T-helper 2 cell treated with Interferon-gamma antibody and Interleukin-4, amounts not matched to agents 100 ng/mL and 5 ng/mL, for 36 hours (primary cell): ENCODE results near the gene TEK. TPM values are rescaled to one million over a fixed set of nuclear protein-coding genes. Genes with fewer than 3 reads are reported as not detected.
"Not testable (repeated sequence)": the region's sequence is repeated elsewhere in the genome, so short reads cannot be mapped to it uniquely, and the experiment has no call there.

Experiments
- intact Hi-C: fragments of 100-400 bp; cut with micrococcal nuclease; formaldehyde crosslinking; loops from one replicate; pipeline ENCODE4 v1.15.1; 2023
- total RNA-seq: library from RNA; stranded (reverse); gene quantifications from 2 replicates; pipeline ENCODE4 v1.2.3, GENCODE V29; 2022

Gene TEK
- not detected in 2 replicates for total RNA-seq

DNA sequence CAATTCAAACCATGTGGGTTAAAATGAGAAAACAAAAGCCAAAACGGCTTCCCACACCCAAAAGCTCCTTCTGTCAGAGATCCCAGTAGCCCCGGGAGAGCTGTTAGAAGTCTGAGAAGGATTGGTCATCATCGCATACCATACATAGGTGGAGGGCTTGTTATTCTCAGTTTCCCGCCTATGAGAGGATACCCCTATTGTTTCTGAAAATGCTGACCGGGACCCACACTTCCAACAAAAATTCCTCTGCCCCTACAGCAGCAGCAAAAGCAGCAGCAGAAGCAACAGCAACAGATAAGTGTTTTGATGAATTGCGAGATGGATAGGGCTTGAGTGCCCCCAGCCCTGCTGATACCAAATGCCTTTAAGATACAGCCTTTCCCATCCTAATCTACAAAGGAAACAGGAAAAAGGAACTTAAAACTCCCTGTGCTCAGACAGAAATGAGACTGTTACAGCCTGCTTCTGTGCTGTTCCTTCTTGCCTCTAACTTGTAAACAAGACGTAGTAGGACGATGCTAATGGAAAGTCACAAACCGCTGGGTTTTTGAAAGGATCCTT is at the start of gene TEK:
TSS of gene TEK (plus strand) at position 245 of the 561 bp plus-strand sequence. CDS start 366 bp downstream, outside the sequence.
- intact Hi-C loops = no loop called here

DNA sequence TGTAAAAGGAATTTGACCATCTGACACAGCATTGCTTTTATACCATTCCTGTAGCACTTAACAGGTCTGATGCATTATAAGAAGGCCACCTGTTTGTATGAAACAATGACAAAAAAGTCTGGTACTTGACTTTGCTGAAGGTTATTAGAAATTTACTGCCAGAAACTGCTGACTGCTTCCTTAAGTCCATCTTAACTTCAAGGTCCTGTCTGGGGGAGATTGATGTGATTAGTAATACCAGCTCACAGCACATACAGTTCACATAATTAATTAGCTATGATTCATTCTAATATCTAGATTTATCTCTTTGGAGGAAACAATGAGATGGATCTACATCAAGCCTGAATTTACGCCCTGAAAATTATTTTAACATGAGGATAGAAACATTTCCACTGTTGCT is 49.6 kb upstream of the TEK start:
- intact Hi-C loops = no loop called here

- intact Hi-C loops = no loop called here
These were observed 49.1 kb upstream of the TEK start for GRCh38 chr9:27059907-27060306.

DNA sequence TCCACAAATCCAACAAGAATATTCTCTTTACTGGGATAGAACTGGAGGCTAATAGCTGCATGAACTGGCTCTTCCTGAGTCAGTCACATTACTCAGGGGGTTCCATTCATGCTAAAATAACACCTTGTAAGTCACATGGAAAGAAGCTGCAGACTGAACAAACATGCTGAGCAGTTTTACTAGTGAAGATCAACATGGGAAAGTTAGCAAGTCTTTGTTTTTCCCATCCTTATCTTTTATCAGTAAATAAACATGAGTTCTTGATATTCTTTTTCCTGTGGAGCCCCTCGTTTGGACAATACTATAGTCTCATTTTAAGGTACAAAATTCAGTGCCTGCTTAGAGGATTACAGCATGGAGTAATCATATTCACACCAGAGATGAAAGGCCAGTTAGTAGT is 43.7 kb upstream of the TEK start:
- intact Hi-C loops = no loop called here

GRCh38 chr9:27073841-27074728 is 34.9 kb upstream of the TEK start:
- intact Hi-C loops = no loop called here

DNA sequence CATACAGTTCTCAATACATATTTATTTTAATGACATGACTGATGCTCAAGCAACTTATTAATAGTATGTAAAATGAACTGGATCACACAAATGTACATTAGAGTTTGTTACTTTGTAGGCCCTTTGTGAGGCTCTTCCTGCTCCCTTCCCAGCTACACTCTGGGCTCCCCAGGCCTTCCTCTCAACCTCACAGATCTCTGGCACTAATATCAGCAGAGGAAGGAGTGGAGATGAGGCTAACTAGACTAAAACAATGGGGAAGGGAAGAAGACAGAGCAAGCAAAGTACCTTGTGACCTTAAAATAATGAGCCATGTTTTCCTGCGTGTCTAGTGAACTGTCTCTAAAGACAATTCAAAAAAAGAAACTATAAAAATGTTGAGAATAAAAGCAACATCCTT is 30.3 kb upstream of the TEK start:
- intact Hi-C loops = no loop called here

DNA sequence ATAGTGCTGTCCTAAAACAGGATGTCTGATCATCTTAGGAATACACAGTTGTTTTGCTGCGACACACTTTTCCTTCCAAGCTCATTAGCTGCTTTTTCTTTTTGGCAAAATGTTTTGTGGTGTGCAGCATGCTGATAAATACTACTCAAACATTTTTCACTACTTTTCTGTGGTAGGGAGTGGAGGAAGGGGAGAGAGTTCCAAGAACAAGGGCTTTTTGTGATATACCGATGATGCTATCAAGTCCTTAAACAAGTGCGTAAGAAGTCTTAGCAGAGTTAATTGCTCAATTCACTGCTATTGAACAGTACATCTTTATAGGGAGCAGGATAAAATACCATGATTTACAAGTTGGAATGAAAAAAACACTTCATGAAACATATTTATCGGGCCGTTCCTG is 23.6 kb upstream of the TEK start:
- intact Hi-C loops = no loop called here

DNA sequence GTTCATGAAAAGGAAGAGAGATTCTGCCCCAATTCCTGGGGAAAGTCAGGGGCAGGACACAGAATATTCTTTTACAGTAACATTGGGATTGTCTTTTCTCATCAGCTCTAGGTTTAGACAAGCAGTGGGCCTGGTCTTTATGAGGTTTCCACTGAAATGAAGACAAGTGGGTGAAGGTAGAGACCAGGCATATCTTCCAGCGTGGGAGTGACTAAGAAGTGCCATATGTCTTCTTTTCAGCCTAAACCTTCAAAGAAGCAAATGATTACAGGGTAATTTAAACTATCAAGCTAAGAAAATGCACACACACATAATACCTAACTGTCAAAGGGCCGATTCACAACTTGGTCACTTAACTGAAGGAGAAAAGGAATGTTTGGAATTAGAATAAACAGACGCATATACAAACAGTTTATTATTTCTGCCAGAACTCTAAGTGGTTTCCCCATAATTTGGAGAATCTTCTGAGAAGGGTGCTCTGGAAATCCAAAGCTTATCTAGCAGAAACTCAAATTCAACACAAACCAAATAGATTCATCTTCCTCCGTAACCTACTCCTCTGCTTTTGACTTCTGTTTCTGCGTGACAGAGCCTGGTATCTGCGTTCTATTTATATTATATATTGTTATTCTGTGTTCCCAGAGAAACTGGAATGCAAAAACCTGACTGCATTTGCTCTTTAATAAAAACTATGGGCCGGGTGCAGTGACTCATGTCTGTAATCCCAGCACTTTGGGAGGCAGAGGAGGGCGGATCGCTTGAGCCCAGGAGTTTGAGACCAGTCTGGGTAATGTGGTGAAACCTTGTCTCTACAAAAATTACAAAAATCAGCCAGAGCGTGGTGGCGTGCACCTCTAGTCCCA is 22.0 kb upstream of the TEK start:
- intact Hi-C loops = no loop called here

GRCh38 chr9:27088981-27089380 is 20.0 kb upstream of the TEK start:
- intact Hi-C loops = no loop called here

DNA sequence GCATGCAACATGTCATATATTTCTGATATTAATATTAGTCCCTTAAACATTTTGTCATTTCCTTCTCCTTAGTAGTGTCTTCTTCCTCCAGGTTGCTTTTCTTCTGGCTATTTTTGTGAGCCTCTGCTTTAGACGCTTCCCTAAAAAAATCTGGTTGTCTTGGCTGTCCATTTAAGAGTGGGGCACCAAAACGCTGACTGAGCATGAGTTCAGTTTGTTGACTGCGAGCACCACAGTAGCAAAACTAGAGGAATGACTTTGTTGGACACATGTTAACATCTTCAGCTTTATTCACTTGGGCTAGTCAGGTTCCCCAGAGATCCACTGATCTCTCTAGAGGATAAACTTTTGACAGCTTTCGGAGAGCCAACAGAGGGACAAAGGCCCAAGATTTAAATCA is 19.3 kb upstream of the TEK start:
- intact Hi-C loops = no loop called here

GRCh38 chr9:27090231-27090630 is 18.8 kb upstream of the TEK start:
- intact Hi-C loops = no loop called here

GRCh38 chr9:27090711-27091110 is 18.3 kb upstream of the TEK start:
- intact Hi-C loops = no loop called here

DNA sequence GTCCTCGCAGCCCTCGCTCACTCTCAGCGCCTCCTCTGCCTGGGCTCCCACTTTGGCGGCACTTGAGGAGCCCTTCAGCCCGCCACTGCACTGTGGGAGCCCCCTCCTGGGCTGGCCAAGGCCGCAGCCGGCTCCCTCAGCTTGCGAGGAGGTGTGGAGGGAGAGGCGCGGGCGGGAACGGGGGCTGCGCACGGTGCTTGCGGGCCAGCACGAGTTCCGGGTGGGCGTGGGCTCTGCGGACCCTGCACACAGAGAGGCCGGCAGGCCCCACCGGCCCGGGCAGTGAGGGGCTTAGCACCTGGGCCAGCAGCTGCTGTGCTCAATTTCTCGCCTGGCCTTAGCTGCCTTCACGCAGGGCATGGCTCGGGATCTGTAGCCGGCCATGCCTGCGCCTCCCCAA is 16.5 kb upstream of the TEK start:
- intact Hi-C loops = not testable (repeated sequence)

- intact Hi-C loops = not testable (repeated sequence)
These were observed 15.5 kb upstream of the TEK start for GRCh38 chr9:27093384-27094067.

- intact Hi-C loops = no loop called here
These were observed 14.3 kb upstream of the TEK start for GRCh38 chr9:27094640-27095298.

DNA sequence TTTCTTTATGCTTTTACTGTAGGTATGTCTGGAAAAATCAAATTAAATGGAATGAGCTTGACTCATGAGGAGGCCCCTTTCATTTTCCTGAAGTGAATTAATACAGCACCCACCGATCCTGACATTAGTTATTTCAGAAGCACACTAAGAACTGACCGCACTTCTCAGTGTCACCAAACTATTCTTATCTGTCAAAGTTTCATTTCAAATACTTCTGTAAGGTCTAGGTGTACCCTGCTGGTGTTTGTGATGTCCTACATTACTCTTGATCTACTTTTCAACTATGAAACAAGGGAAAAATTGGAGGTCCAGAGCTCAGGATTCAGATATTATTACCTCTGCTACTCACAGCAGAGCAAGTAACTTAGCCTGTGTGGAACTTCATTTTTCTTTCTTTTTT is 1.8 kb upstream of the TEK start:
- intact Hi-C loops = no loop called here

DNA sequence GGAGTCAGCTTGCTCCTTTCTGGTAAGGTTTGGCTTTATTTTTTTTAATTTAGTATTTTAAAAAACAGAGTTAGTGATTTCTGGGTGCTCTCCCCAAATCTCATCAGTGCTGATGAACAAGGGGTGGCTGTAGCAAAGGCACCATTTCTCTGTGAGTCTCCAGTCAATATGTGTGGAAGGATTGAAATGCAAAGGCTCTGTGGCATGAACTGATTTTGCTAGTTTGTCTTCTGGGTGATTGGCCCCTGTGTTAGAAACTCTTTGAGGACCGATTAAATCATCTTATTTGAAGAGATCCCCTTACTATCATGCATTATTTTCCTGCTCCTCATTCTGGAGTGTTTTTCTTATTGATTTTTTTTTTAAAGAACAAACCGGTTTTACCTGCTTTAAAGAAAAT is 596 bp downstream of the TEK start:
- intact Hi-C loops = no loop called here

DNA sequence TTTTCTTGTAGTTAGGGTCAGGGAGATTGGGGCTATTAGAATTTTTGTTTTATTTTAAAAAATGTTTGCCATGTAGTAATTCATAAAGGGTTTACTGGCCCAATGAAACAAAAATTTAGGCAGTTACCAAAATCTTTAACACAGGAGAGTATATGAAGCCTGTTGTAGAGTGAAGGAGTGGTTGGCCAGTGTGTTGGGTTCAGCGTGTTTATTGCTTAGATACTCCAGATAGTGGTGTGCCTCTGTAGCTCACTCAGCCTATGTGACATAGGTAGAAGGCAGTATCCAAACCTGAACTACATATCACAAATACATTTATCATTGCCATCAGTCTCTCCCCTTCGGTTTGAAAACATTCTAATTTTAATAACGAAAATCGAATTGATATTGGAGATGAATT is 1.2 kb downstream of the TEK start:
- intact Hi-C loops = no loop called here

DNA sequence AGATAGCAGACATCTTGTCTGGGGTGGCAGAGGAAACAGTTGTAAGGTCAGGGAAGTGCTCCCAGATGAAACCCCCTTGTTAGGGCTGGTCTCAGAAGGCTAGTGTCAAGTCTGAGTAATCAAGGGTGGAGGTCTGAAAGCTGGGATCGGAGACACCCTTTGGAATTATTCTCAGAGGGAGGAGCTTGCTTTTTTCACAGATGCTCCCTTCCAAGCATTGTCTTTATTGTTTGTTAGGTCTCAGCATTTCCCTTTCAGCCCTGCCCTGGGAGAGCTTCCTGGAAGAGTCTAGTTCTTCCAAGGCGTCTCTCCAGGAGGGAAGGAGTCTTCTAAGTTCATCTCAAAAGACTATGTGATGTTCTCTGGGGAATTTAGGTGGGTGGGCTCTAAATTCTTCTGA is 3.2 kb downstream of the TEK start:
- intact Hi-C loops = no loop called here

- intact Hi-C loops = no loop called here
These were observed 8.6 kb downstream of the TEK start for GRCh38 chr9:27117489-27118135.
